Smooth muscle cell of the brain vasculature (primary cell): ENCODE results near the gene TCERG1L.
"Not testable (repeated sequence)": the region's sequence is repeated elsewhere in the genome, so short reads cannot be mapped to it uniquely, and the experiment has no call there.

Source experiments
- DNase-seq: peaks from one replicate; pipeline ENCODE4 v3.0.0-alpha.2; 2012; ENCODE audit warnings: low read depth, low spot score

The TCERG1L gene

DNA sequence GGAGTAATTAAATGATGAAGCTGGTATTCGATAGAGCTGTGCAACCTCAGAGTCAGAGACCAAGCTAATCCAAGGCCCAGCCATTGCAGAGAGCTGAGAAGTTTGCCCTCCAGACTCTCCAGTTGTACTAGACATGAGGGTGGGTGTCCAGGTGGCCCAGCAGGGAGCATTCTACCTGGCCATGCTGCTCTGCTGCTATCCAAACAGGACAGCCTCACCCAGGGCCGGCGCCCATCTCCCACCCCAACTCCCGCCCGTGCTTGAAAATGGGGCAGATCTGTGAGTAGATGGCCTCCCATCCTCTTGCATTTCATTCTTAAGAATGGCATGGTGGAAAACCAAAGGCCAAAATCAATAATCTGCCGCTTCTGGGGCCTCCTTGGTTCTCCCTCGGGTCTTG is 124.2 kb downstream of the TCERG1L start:
- no peak for DNase-seq

GRCh38 chr10:131186547-131187253 is 124.8 kb downstream of the TCERG1L start:
- no peak for DNase-seq

GRCh38 chr10:131184503-131184902 is 127.0 kb downstream of the TCERG1L start:
- DNase-seq, result no peak

- DNase-seq, result no peak
Observed at GRCh38 chr10:131183546-131184045, 127.9 kb downstream of the TCERG1L start.

GRCh38 chr10:131181456-131181855 is 130.1 kb downstream of the TCERG1L start:
- no peak for DNase-seq

DNA sequence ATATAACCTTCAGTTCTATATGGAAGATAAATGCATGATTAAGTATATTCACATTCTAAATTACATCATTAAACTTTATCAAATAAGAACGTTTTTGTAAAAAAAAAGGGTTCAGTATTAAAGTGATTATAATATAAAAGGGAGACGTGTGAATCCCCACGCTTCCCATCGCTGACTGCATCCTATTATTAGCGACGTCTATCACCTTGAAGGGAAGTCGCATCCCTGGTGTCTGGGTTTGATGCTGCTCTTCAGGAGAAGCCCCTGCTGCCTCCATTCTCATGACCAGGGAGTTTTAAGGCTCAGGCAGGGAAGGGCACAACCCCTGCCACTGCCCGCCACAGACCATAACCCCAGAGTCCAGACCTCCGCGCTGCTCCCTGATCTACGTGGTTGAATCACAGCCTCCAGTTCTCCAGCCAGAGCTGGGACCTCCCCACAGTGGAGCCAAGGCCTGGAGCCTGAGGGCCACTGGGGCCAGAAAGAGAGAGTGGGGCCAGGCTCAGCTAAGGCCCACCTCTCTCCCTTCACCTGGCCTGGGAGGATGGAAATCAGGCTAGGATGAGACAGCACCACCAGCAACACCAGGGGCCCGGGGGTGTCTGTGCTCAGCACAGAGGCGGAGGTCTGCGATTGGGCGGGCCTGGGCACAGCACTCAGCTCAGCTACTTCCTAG is 130.6 kb downstream of the TCERG1L start:
- DNase-seq, result no peak

- no peak for DNase-seq
Observed at GRCh38 chr10:131180086-131180485, 131.4 kb downstream of the TCERG1L start.

- no peak for DNase-seq
Observed at GRCh38 chr10:131179361-131179760, 132.2 kb downstream of the TCERG1L start.

DNA sequence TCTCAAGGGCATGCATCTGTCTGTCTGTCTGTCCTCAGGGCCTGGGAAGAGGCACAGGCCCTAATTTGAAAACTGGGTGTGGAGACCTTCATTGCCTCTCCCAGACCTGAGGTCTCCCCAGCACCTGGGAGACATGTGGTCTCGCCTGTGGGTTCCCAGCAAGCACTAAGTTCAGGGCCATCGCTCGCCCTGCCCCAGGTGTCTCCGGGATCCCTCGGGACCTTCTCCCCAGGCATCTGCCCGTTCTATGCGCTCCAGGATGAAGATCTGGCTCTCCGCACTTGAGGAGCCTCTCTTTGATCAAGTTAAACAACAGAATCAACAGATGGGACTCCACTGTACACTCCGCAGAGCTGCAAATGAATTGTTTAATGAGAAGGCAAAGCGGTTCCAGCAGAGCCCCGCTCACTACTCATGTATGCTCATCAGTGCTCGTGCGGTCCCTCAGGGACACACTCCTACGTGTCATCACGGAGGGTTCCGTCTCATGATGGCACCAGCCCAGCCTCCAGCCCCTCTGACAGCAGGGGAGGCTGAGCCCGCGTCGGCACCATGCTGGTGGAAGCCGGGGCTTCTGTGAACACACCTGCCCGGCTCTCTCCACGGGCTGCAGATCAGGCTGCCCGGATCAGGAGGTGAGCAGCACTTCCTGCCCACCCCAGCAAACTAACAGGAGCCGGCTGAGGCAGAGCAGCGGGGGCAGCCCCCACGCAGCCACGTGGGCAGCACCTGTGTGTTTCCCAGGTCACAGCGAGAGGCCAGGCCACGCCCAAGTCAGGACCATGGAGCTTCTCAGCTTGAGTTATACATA is 132.8 kb downstream of the TCERG1L start:
- no peak for DNase-seq

- no peak for DNase-seq
Observed at GRCh38 chr10:131177431-131178327, 133.8 kb downstream of the TCERG1L start.

GRCh38 chr10:131176907-131177306 is 134.6 kb downstream of the TCERG1L start:
- DNase-seq, result no peak

DNA sequence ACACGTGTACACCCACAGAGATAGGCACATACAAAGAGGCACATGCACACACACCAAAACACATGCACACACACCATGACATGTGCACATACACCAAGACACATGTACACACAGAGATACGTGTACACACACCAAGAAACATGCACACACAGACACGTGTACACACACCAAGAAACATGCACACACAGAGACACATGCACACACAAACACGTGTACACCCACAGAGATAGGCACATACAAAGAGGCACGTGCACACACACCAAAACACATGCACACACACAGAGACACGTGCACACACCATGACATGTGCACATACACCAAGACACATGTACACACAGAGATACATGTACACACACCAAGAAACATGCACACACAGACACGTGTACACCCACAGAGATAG is 135.2 kb downstream of the TCERG1L start:
- not testable (repeated sequence) for DNase-seq

GRCh38 chr10:131175891-131176290 is 135.6 kb downstream of the TCERG1L start:
- DNase-seq, result no peak

DNA sequence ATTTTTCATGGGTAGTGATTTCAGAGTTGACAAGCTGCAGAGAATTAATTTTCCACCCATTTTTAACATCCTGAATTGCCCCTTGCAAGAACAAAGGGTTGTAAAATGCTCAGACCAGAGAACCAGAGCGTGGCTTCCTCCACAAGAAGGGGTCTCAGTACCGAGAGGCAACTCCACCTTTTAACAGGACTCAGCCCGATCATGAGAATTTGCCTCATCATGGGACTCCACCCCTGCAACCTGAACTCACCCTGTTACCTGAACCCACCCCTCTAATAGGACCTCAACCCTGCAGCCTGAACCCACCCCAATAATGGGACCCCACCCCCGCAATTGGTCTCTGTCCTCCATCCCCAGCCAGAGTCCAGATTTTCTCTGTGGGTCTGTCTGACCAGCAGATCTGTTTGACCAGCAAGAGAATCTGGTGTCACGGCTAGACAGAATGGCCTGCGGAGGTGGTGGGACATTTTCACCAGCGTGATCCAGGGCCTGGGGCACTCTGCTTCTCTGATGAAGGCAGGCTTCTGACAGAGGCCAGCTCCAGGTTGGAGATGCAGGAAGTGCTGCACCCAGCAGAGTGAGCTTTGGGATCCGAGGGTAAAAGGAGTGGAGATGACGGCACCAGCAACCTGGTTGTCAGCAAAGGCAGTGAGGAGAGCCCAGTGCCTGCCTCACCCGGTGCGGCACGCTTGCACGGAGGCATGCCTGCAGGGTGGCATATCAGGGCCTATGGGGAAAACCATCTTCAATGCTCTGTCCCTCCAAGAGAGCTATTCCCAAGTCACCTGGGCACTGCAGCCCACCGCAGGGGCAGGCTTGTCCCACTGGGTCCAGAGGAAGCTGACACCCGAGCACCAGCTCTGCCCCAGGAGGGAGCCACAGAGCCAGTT is 136.6 kb downstream of the TCERG1L start:
- no peak for DNase-seq

GRCh38 chr10:131174211-131174565 is 137.3 kb downstream of the TCERG1L start:
- no peak for DNase-seq

DNA sequence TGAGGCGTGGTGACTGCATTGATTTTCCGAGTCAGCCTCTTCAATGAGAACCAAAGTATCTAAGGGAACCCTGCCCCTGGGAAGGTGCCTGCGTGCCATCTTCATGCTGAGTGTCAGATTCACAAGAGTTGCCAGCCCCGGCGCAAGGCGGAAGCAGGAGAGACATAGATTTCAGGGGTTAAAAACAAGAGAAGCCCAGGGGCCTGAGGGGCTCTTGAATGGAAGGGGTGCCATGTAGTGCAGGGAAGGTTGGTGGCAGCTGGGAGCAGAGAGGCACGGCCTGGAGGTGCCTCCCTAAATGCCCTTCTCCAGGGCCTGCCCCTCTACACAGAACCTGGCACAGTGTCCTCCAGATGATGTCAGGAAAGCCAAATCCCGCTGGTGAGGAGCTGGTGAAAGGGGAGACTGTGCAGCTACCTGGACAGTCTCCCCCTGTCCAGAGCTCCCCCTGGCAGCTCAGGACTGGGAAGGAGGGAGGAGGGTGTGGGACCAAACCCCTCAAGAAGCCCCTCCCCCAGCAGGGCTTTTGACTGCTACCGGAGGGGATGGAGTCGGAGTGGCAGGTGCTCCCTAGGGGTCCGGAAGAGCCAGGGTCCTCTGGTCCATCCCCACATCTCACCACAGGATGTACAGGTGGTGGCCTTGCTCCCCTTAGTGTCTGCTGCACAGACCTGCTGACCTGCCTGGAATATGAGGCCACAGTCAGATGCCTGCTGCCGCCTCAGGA is 137.9 kb downstream of the TCERG1L start:
- no peak for DNase-seq

DNA sequence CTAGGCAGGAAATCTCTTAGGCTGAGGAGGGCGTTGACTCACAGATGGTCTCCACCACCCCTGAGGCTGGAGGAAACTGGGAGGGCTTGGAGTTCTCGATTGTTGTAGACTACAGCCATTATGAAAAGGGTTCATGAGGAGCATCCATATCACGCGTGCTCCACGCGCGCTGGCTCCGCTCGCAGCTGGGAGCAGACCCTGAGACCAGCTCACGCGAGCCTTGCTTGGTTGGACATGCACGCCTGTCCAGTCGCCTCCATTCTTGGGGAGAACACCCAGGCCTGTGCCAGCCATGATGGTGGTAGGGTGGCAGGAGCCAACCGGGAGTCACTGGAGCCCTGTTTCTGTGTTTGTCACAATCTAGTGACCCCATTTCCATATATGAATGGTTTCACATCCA is 139.1 kb downstream of the TCERG1L start:
- no peak for DNase-seq

GRCh38 chr10:131169146-131169545 is 142.4 kb downstream of the TCERG1L start:
- DNase-seq, result no peak

- no peak for DNase-seq
Observed at GRCh38 chr10:131168238-131168875, 143.2 kb downstream of the TCERG1L start.
